H1 (cell line): ENCODE measurements around the gene ALDH1B1. TPM values are rescaled to one million over a fixed set of nuclear protein-coding genes. Genes with fewer than 3 reads are reported as not detected.

Experiments
- CTCF ChIA-PET: fragments of 300-600 bp; sonication (Branson Sonifier 250); formaldehyde crosslinking; loops from one replicate; lab custom pipeline; 2021; ENCODE audit not compliant: partially characterized antibody; lab: Charles Lee
- POLR2A ChIA-PET: fragments of 300-600 bp; sonication (Branson Sonifier 250); formaldehyde crosslinking; loops from one replicate; lab custom pipeline; 2021; ENCODE audit warnings: inconsistent platforms; ENCODE audit not compliant: partially characterized antibody; lab: Charles Lee
- DNase-seq, 2 experiments: peaks; one replicate each; pipeline versions ENCODE4 v3.0.0 to v3.0.0-alpha.2; 2010 to 2022; ENCODE audit warnings: low spot score in 2 of 2, low read depth in 1 of 2, mixed read lengths in 1 of 2
- FAIRE-seq: peaks from 2 replicates; lab custom pipeline; 2011; peaks lifted over from hg19 to GRCh38; lab: Jason Lieb, UNC
- H2AFZ ChIP-seq: 2 replicates; pipeline ENCODE4 v1.8.1; 2012; ENCODE audit warnings: low read length, inconsistent platforms
- H2AK5ac ChIP-seq: 2 replicates; pipeline ENCODE4 v1.6.1; 2013; ENCODE audit warnings: low read depth, low read length
- H2BK120ac ChIP-seq: replicated peaks from 2 replicates; pipeline ENCODE3; 2013; ENCODE audit warnings: low read depth, low read length, inconsistent platforms
- H2BK12ac ChIP-seq: 2 replicates; pipeline ENCODE4 v1.6.1; 2013; ENCODE audit warnings: low read depth, low read length
- H2BK15ac ChIP-seq: 2 replicates; pipeline ENCODE4 v1.6.1; 2013; ENCODE audit warnings: low read length
- H2BK20ac ChIP-seq: 2 replicates; pipeline ENCODE4 v1.6.1; 2013; ENCODE audit warnings: low read length
- H2BK5ac ChIP-seq: 2 replicates; pipeline ENCODE4 v1.6.1; 2013; ENCODE audit warnings: low read depth, low read length
- H3K14ac ChIP-seq: 2 replicates; pipeline ENCODE4 v1.6.1; 2013; ENCODE audit warnings: inconsistent platforms; ENCODE audit not compliant: insufficient read length
- H3K18ac ChIP-seq: 2 replicates; pipeline ENCODE4 v1.6.1; 2013; ENCODE audit warnings: low read length; ENCODE audit errors: extremely low read depth
- H3K23ac ChIP-seq: 2 replicates; pipeline ENCODE4 v1.6.1; 2013; ENCODE audit warnings: inconsistent platforms; ENCODE audit not compliant: insufficient read length
- H3K23me2 ChIP-seq: 2 replicates; pipeline ENCODE4 v1.6.1; 2013; ENCODE audit warnings: low read depth, low read length
- H3K27ac ChIP-seq: 2 replicates; pipeline ENCODE4 v1.6.1; 2011; ENCODE audit warnings: low read depth, low read length, inconsistent platforms
- H3K27me3 ChIP-seq, 4 experiments: replicated peaks in 1 of 4; 1 replicate in 1 of 4; 2 replicates in 3 of 4; pipeline versions ENCODE4 v1.6.1 to v1.8.1; 2011 to 2013; ENCODE audit warnings: low read length in 3 of 4, mild to moderate bottlenecking in 3 of 4, inconsistent platforms in 2 of 4, mixed read lengths in 2 of 4, moderate library complexity in 1 of 4; ENCODE audit not compliant: control insufficient read depth in 3 of 4, insufficient read depth in 3 of 4; ENCODE audit errors: extremely low read depth in 1 of 4
- H3K36me3 ChIP-seq, 4 experiments: 2 replicates each; pipeline versions ENCODE4 v1.6.1 to v1.8.1; 2011 to 2013; ENCODE audit warnings: mild to moderate bottlenecking in 4 of 4, low read length in 3 of 4, moderate library complexity in 2 of 4, control low read depth in 1 of 4, inconsistent platforms in 1 of 4; ENCODE audit not compliant: insufficient read depth in 4 of 4, control insufficient read depth in 2 of 4
- H3K4ac ChIP-seq: replicated peaks from 2 replicates; pipeline ENCODE3; 2013; ENCODE audit warnings: low read length, low read depth, mixed read lengths, inconsistent platforms; ENCODE audit not compliant: insufficient read length
- H3K4me1 ChIP-seq, 4 experiments: replicated peaks in 1 of 4; 1 replicate in 1 of 4; 2 replicates in 3 of 4; pipeline versions ENCODE4 v1.6.1 to v1.8.1; 2011 to 2013; ENCODE audit warnings: low read length in 3 of 4, inconsistent platforms in 2 of 4, mixed read lengths in 1 of 4; ENCODE audit not compliant: insufficient read depth in 4 of 4, control insufficient read depth in 3 of 4
- H3K4me2 ChIP-seq, 2 experiments: 2 replicates each; pipeline versions ENCODE4 v1.6.1 to v1.8.1; 2011 to 2013; ENCODE audit warnings: low read depth in 2 of 2, low read length in 2 of 2, control low read depth in 1 of 2, inconsistent platforms in 1 of 2, mild to moderate bottlenecking in 1 of 2; ENCODE audit not compliant: insufficient read depth in 1 of 2
- H3K4me3 ChIP-seq, 4 experiments: fragments of 200-600, 300-600 bp in 1 of 4; sonication (generic), shearing (Covaris generic), sonication (Bioruptor Twin) in 1 of 4; 2 replicates each; pipeline versions ENCODE4 v1.5.1 to v1.8.1; 2011 to 2016; ENCODE audit warnings: low read length in 4 of 4, low read depth in 3 of 4, control low read depth in 2 of 4, inconsistent platforms in 2 of 4, mild to moderate bottlenecking in 2 of 4, mixed read lengths in 1 of 4, moderate library complexity in 1 of 4; ENCODE audit not compliant: insufficient read depth in 2 of 4; ENCODE audit errors: extremely low read depth in 1 of 4
- H3K56ac ChIP-seq: replicated peaks from 2 replicates; pipeline ENCODE3; 2013; ENCODE audit warnings: low read depth, mild to moderate bottlenecking, mixed read lengths, low read length, inconsistent platforms; ENCODE audit not compliant: insufficient read length
- H3K79me1 ChIP-seq: 2 replicates; pipeline ENCODE4 v1.6.1; 2013; ENCODE audit warnings: low read depth, low read length, control low read depth
- H3K79me2 ChIP-seq, 2 experiments: 2 replicates each; pipeline versions ENCODE4 v1.6.1 to v1.8.1; 2012 to 2013; ENCODE audit warnings: low read length in 2 of 2, mild to moderate bottlenecking in 2 of 2, inconsistent platforms in 1 of 2; ENCODE audit not compliant: insufficient read depth in 2 of 2, control insufficient read depth in 1 of 2
- H3K9ac ChIP-seq, 4 experiments: replicated peaks in 1 of 4; 1 replicate in 1 of 4; 2 replicates in 3 of 4; pipeline versions ENCODE4 v1.6.1 to v1.8.1; 2011 to 2013; ENCODE audit warnings: low read depth in 3 of 4, low read length in 3 of 4, control low read depth in 2 of 4, mild to moderate bottlenecking in 2 of 4, moderate library complexity in 2 of 4, inconsistent platforms in 1 of 4; ENCODE audit errors: extremely low read depth in 1 of 4
- H3K9me3 ChIP-seq, 2 experiments: 2 replicates each; pipeline versions ENCODE4 v1.6.1 to v1.8.1; 2012 to 2013; ENCODE audit warnings: mild to moderate bottlenecking in 2 of 2, moderate library complexity in 2 of 2, control low read depth in 1 of 2, inconsistent platforms in 1 of 2, low read depth in 1 of 2, low read length in 1 of 2, mixed read lengths in 1 of 2; ENCODE audit not compliant: insufficient read depth in 2 of 2
- H4K20me1 ChIP-seq, 2 experiments: replicated peaks in 1 of 2; 2 replicates each; pipeline versions ENCODE3 to v1.8.1; 2011 to 2013; ENCODE audit warnings: inconsistent platforms in 2 of 2, low read length in 2 of 2, mild to moderate bottlenecking in 1 of 2; ENCODE audit not compliant: insufficient read depth in 2 of 2, control insufficient read depth in 1 of 2
- H4K5ac ChIP-seq: 2 replicates; pipeline ENCODE4 v1.6.1; 2013; ENCODE audit warnings: low read length, low read depth, mixed read lengths, inconsistent platforms; ENCODE audit not compliant: insufficient read length
- H4K8ac ChIP-seq: 2 replicates; pipeline ENCODE4 v1.8.0; 2013; ENCODE audit warnings: mild to moderate bottlenecking, moderate library complexity, low read length, inconsistent platforms; ENCODE audit not compliant: insufficient read depth; ENCODE audit errors: extremely low read depth
- H4K91ac ChIP-seq: replicated peaks from 2 replicates; pipeline ENCODE3; 2013; ENCODE audit warnings: low read length, mixed read lengths, inconsistent platforms; ENCODE audit not compliant: insufficient read length
- ATF3 ChIP-seq: IDR thresholded peaks from 2 replicates; pipeline ENCODE4 v1.6.1; 2011; ENCODE audit warnings: low read depth, mild to moderate bottlenecking, low read length; ENCODE audit not compliant: insufficient read depth
- BACH1 ChIP-seq: IDR thresholded peaks from 2 replicates; pipeline ENCODE4 v1.6.1; 2012; ENCODE audit warnings: low read length, improper control_type of control experiment
- CBX5 ChIP-seq: fragments of 300-800, 300-1000 bp; sonication (generic); IDR thresholded peaks from 2 replicates; pipeline ENCODE4 v1.7.1; 2016; ENCODE audit warnings: antibody characterized with exemption, low read length, low read depth
- GTF2F1 ChIP-seq: IDR thresholded peaks from 2 replicates; pipeline ENCODE4 v1.6.1; 2012; ENCODE audit warnings: low read depth, low read length, improper control_type of control experiment, borderline replicate concordance
- JUND ChIP-seq: IDR thresholded peaks from 2 replicates; pipeline ENCODE4 v1.6.1; 2011; ENCODE audit warnings: mild to moderate bottlenecking, improper control_type of control experiment, low read length
- KDM4A ChIP-seq: IDR thresholded peaks from one replicate; pipeline ENCODE4 v1.7.1; 2012; ENCODE audit warnings: low read depth, mild to moderate bottlenecking, moderate library complexity, low read length, inconsistent platforms; ENCODE audit not compliant: severe bottlenecking
- NANOG ChIP-seq: IDR thresholded peaks from 2 replicates; pipeline ENCODE4 v1.6.1; 2011; ENCODE audit warnings: low read length, low read depth, mild to moderate bottlenecking, inconsistent platforms; ENCODE audit not compliant: insufficient read depth, poor library complexity, severe bottlenecking
- NRF1 ChIP-seq: IDR thresholded peaks from 2 replicates; pipeline ENCODE4 v1.6.1; 2011; ENCODE audit warnings: mild to moderate bottlenecking, low read depth, low read length, improper control_type of control experiment
- POLR2AphosphoS5 ChIP-seq: IDR thresholded peaks from 2 replicates; pipeline ENCODE4 v1.6.1; 2011; ENCODE audit warnings: low read depth, low read length
- SP2 ChIP-seq: IDR thresholded peaks from 2 replicates; pipeline ENCODE4 v1.6.1; 2012; ENCODE audit warnings: mild to moderate bottlenecking, low read length, inconsistent platforms
- TBP ChIP-seq: IDR thresholded peaks from 2 replicates; pipeline ENCODE4 v1.6.1; 2011; ENCODE audit warnings: low read depth, low read length, improper control_type of control experiment
- WGBS, 2 experiments: shearing (Covaris generic) in 1 of 2; methylation state at CpG; one replicate each; pipeline versions ENCODE4 v1.1.6 to v1.1.7; 2013 to 2015; ENCODE audit warnings: low lambda C conversion rate in 2 of 2, mixed read lengths in 2 of 2, inconsistent platforms in 1 of 2, low coverage in 1 of 2, missing lambda C conversion rate in 1 of 2; ENCODE audit not compliant: insufficient replicate concordance in 2 of 2, insufficient coverage in 1 of 2, insufficient read length in 1 of 2; ENCODE audit errors: extremely low coverage in 1 of 2, missing lambda C conversion rate in 1 of 2; 5-methylcytosine and 5-hydroxymethylcytosine counted together
- polyA plus RNA-seq, 7 experiments: library from polyadenylated mRNA; depleted of rRNA in 3 of 7; stranded (reverse) in 5 of 7; unstranded in 2 of 7; fragments of >200 nt in 5 of 7; fragments of 200-250 nt in 2 of 7; gene quantifications; 1 replicate in 5 of 7; 2 replicates in 1 of 7; 4 replicates in 1 of 7; pipeline versions ENCODE4 v1.2.1 to v1.2.3, GENCODE V29; 2011 to 2013; ENCODE audit warnings: missing spikeins in 2 of 7, mixed read lengths in 2 of 7
- total RNA-seq: library from RNA; stranded (reverse); fragmentation: NEBNext Ultra II Directional; extraction: Animal tissue kit (Norgen Biotek cat#: 25700); gene quantifications from 2 replicates; pipeline ENCODE4 v1.2.1, GENCODE V29; 2021
- TF ChIP-seq, protein P1 (sequence below), 3 experiments: IDR thresholded peaks; 1 replicate in 2 of 3; 2 replicates in 1 of 3; pipeline versions ENCODE4 v1.5.1 to v1.6.1; 2011; ENCODE audit warnings: low read length in 3 of 3, mild to moderate bottlenecking in 3 of 3, inconsistent platforms in 2 of 3, low read depth in 1 of 3, moderate library complexity in 1 of 3; ENCODE audit not compliant: insufficient read depth in 1 of 3; ENCODE audit errors: control extremely low read depth in 1 of 3

ALDH1B1 gene
- total and polyA plus RNA-seq, 2 of the 8 experiments (the other 6 are each of a cell fraction or from before 2014, with no cell fraction given), result 41.6 to 78.7 TPM

GRCh38 chr9:38405785-38406184 lies 13.3 kb downstream of the ALDH1B1 start:
- H2BK12ac ChIP-seq, result no peak overlapping the region
- no peaks in the 10 kb centered on the region for H3K9me3 ChIP-seq
- no peak overlapping the region for H2BK15ac ChIP-seq
- no peak overlapping the region for H2BK120ac ChIP-seq
- H3K27me3 ChIP-seq, result no peaks in the 10 kb centered on the region
- WGBS, 2 experiments, result 88% methylated on average over 3 of the region's 3 CpGs; no CpG with 5 or more reads in 1 of the 2 experiments
- H4K8ac ChIP-seq, result no peak overlapping the region
- H2AK5ac ChIP-seq, result no peak overlapping the region
- no peak for FAIRE-seq
- no peak overlapping the region for H2BK5ac ChIP-seq
- H4K20me1 ChIP-seq, result peaks cover 0 to 2% of the 10 kb centered on the region in 2 experiments
- POLR2A ChIA-PET, result no interaction called here
- no peak overlapping the region for H3K4me2 ChIP-seq
- peaks cover 0 to 5% (median 0%) of the 10 kb centered on the region in 4 experiments; a peak in 1 of 7 replicates for H3K4me1 ChIP-seq
- no peak overlapping the region for H3K56ac ChIP-seq
- DNase-seq, result no peak
- H3K79me1 ChIP-seq, result no peaks in the 10 kb centered on the region
- no peak overlapping the region for H3K23ac ChIP-seq
- H3K36me3 ChIP-seq, result no peaks in the 10 kb centered on the region
- H3K27ac ChIP-seq, result no peak overlapping the region
- CTCF ChIA-PET, result interaction anchor here (1.4 kb wide), 1 partner anchor 27 kb away, joined by 4 read pairs; no protein-coding TSS in a partner anchor
- H2AFZ ChIP-seq, result no peak overlapping the region
- H2BK20ac ChIP-seq, result no peak overlapping the region
- no peak overlapping the region for H3K18ac ChIP-seq
- no peak overlapping the region for H3K14ac ChIP-seq
- H3K23me2 ChIP-seq, result no peaks in the 10 kb centered on the region; the same call in 1 of the 2 replicates
- no peak overlapping the region for H3K9ac ChIP-seq
- no peak overlapping the region for H4K5ac ChIP-seq
- H3K4ac ChIP-seq, result no peak overlapping the region
- no peaks in the 10 kb centered on the region for H3K79me2 ChIP-seq
- H4K91ac ChIP-seq, result no peak overlapping the region
- H3K4me3 ChIP-seq, result no peak overlapping the region
- TF ChIP-seq CBX5, result no peak
- TF ChIP-seq KDM4A, result no peak
- TF ChIP-seq POLR2AphosphoS5, result no peak
- TF ChIP-seq JUND, result no peak
- TF ChIP-seq TBP, result no peak
- TF ChIP-seq, protein P1, sequence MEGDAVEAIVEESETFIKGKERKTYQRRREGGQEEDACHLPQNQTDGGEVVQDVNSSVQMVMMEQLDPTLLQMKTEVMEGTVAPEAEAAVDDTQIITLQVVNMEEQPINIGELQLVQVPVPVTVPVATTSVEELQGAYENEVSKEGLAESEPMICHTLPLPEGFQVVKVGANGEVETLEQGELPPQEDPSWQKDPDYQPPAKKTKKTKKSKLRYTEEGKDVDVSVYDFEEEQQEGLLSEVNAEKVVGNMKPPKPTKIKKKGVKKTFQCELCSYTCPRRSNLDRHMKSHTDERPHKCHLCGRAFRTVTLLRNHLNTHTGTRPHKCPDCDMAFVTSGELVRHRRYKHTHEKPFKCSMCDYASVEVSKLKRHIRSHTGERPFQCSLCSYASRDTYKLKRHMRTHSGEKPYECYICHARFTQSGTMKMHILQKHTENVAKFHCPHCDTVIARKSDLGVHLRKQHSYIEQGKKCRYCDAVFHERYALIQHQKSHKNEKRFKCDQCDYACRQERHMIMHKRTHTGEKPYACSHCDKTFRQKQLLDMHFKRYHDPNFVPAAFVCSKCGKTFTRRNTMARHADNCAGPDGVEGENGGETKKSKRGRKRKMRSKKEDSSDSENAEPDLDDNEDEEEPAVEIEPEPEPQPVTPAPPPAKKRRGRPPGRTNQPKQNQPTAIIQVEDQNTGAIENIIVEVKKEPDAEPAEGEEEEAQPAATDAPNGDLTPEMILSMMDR (IDR thresholded peaks at IDR 0.05; ENCODE audit: control extremely low read depth in 1 of 3, insufficient read depth in 1 of 3, low read depth in 1 of 3, low read length in 3 of 3), result no peak
- TF ChIP-seq NANOG, result no peak
- no peak for TF ChIP-seq NRF1
- no peak for TF ChIP-seq GTF2F1
- TF ChIP-seq BACH1, result no peak
- no peak for TF ChIP-seq SP2
- no peak for TF ChIP-seq ATF3
